ENCODE measurements around the gene ZNF33A.

DNA sequence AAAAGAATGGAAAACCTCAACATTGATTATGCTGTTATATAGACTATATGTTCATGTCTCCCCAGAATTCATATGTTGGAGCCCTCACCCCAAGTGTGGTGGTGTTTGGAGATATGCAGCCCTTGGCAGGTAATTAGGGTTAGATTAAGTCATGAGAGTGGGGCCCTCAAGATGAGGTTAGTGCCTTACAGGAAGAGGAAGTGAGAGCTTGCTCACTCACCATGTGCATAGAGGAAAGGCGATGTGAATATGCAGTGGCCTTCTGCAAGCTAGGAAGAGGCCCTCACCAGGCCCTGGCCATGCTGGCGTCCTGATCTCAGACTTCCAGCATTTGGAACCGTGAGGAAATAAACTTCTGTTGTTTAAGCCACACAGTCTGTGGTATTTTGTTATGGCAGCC lies 14.8 kb downstream of the ZNF33A start:
- TF ChIP-seq, protein P1, sequence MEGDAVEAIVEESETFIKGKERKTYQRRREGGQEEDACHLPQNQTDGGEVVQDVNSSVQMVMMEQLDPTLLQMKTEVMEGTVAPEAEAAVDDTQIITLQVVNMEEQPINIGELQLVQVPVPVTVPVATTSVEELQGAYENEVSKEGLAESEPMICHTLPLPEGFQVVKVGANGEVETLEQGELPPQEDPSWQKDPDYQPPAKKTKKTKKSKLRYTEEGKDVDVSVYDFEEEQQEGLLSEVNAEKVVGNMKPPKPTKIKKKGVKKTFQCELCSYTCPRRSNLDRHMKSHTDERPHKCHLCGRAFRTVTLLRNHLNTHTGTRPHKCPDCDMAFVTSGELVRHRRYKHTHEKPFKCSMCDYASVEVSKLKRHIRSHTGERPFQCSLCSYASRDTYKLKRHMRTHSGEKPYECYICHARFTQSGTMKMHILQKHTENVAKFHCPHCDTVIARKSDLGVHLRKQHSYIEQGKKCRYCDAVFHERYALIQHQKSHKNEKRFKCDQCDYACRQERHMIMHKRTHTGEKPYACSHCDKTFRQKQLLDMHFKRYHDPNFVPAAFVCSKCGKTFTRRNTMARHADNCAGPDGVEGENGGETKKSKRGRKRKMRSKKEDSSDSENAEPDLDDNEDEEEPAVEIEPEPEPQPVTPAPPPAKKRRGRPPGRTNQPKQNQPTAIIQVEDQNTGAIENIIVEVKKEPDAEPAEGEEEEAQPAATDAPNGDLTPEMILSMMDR (IDR thresholded peaks at IDR 0.05; ENCODE audit: extremely low read depth in 1 of 2, insufficient read depth in 1 of 2, low read depth in 1 of 2, low read length in 2 of 2): no peak
- TF ChIP-seq POLR2A (IDR thresholded peaks at IDR 0.05; ENCODE audit: low read depth, low read length) (no peak), FOS (IDR thresholded peaks at IDR 0.05; ENCODE audit: borderline replicate concordance, insufficient read depth, low read length) (no peak), GATA2 (IDR thresholded peaks at IDR 0.05; ENCODE audit: insufficient read depth, insufficient read length, low read depth, low read length) (no peak), EZH2 (IDR thresholded peaks at IDR 0.05; ENCODE audit: borderline replicate concordance, low read depth, low read length, severe bottlenecking) (no peak), POLR2AphosphoS5 (IDR thresholded peaks at IDR 0.05; ENCODE audit: insufficient read depth, low read depth, low read length) (no peak)

Data from endothelial cell of umbilical vein (primary cell).